ENCODE data around the gene PCP4. TPM values are rescaled to one million over a fixed set of nuclear protein-coding genes. Genes with fewer than 3 reads are reported as not detected.

PCP4 gene
- polyA plus RNA-seq, 1 donor, result 12.9 TPM

DNA sequence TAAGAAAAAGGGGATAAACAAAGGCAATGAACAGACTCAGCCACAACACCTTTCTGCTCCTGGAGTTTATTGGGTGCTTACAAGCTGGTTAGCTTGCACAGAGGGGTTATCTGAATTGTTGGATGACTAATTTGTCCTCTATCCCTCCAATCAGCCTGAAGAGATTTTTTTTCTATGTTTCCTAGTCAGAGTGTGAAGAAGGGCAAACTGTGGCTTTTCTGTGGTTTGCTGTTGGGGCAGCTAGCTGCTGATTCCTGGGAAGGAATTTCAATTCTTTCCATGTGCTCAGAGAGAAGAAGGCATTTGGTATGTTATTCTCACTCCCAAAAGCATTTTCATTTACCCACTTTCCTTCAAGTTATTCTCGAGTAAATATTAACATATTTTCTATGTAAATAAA, 48.6 kb downstream of the PCP4 start:
- no peak for DNase-seq

- no peak for DNase-seq
Observed at GRCh38 chr21:39918558-39918957, 51.3 kb downstream of the PCP4 start.

- DNase-seq, result no peak
Observed at GRCh38 chr21:39923476-39923875, 56.2 kb downstream of the PCP4 start.

- DNase-seq, result no peak
Observed at GRCh38 chr21:39924577-39925308, 57.5 kb downstream of the PCP4 start.

DNA sequence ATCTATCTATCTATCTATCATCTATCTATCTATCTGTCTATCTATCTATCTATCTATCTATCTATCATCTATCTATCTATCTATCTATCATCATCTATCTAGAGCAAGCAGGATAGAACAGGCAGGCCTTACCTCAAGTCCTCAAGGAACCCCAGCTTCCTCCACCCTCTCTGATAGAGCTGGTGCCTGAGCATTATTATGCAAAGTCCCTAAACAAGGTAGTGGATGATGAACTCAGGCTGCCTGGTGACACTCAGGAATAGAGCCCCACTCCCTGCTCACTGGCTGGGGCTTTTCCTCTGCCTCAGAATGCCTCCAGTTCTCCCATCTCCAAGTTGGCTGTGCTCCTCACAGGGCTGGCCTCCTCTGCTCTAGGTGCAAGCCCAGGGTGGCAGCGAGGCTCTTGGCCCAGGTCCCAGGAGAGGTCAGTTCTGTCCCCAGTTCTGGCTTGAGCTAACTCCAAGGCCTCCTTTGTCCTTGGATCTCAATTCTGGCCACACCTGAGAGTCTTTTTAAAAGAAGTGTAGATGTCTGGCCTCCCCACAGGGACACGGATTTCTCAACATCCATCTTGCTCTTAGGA, 60.2 kb downstream of the PCP4 start:
- no peak for DNase-seq

GRCh38 chr21:39932335-39932734, 65.1 kb downstream of the PCP4 start:
- no peak for DNase-seq

- DNase-seq, result no peak
Observed at GRCh38 chr21:39934895-39935294, 67.7 kb downstream of the PCP4 start.

DNA sequence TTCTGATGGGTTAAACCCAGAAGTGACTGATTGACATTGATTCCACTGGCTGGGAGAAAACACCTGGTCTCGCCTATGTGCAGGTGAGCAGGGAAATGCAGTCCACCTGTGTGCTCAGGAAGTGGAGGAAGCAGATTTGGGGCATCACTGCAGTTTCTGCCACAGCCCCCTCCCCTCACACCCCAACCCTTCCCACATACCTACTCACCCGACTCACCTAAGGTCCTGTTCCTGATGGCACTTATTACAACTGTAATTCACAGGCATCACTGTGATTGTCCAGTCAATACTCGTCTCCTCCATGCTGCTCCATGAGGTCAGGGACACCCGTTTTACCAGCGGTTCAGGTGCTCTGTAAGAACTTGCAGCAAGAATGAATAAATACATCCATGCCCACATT, 68.5 kb downstream of the PCP4 start:
- DNase-seq, result no peak

GRCh38 chr21:39938086-39938625, 70.9 kb downstream of the PCP4 start:
- DNase-seq, result no peak

GRCh38 chr21:39946199-39946598, 79.0 kb downstream of the PCP4 start:
- DNase-seq, result no peak

DNA sequence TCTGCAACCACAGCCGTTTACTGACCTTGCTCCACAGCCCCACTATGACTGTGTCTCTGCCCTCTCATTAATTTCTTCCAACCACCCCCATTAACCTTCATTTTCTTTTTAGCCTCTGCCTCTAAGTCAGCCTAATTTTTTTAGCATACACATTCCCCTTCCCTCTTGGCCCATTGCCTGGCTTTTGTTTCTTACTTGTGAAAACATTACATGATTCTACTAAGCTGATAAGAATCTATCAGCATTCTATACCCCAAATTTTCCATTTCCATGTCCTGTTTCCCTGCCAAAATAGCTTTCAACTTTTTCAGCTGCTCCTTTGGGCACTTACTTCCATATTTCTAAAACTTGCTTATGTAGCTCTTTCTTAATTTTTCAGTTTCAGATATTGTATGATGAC, 79.8 kb downstream of the PCP4 start:
- DNase-seq, result no peak

- no peak for DNase-seq
Observed at GRCh38 chr21:39951183-39952101, 84.2 kb downstream of the PCP4 start.

DNA sequence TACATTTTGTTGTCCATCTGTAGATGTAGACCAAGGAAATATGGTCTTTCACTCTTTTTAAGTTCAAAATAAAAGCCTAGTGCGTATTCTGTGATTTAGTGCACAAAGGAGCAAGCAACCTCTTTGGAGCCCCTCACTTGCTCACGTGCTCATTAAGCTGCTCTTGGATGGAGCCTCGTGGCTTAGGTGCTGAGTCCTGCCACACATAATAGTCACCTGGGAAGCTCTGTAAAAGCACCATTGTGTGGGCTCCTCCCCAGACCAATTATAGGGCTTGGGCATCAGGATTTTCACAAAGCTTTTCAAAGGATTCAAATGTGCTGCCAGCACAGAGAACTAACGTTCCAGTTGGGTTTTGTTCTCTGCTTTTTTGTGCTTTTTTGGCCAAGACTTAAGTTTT, 85.0 kb downstream of the PCP4 start:
- DNase-seq, result no peak

DNA sequence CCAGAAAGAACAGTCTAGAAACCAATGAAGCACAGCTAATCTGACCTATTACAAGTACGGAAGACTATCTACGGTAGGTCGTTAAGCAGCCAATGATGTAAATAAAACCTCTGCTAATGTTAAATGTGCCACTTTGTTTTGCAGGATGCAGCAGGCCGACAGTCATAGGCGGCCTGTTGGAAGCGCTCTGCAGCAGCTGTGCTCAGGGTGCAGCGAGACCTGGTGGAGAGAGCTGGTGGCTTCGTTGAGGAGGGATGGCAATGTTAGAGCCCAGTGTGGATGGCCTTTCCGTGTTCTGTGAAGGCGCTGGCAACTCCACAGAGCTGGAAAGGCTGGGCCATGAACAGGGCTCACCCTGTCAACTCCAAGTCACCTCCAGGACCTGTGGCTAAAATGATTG, 87.3 kb downstream of the PCP4 start:
- DNase-seq, result no peak

- DNase-seq, result no peak
Observed at GRCh38 chr21:39955326-39955725, 88.1 kb downstream of the PCP4 start.

DNA sequence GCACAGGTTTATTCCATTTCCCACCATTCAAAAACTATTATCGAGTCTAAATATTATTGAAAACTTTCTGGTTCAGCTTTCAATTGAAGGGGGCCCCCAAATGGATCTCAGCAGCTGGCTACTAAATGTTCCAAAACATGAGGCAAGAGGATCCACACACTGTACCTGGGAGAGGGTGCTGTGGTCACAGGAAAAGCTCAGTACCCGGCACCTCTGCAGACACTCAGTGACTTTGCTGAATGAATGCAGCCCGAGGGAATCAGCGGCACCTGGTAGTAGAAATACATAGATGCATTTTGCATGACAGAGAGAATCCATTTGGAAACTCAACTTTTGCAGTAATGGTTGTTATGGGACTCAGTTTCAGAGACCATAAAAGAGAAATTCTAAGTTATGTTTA, 89.3 kb downstream of the PCP4 start:
- DNase-seq, result no peak

- DNase-seq, result no peak
Observed at GRCh38 chr21:39958731-39959130, 91.5 kb downstream of the PCP4 start.

DNA sequence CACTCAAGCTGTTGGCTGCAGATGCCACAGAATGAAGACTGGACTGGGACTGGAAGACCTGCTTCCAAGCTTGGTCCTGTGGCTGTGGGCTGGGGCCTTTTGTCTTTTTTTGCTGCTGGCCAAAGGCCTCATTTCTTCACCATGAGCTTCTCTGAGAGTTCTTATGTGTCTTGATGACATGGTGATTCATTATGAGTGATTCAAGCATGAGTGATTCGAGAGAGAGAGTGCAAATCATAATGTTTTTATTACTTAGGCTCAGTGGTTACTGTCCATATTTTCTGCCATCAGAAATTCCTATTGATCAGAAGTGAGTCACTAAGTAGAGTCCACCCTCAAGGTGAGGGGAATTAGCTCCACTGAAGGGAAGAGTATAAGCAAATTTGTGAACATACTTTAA, 94.0 kb downstream of the PCP4 start:
- no peak for DNase-seq

DNA sequence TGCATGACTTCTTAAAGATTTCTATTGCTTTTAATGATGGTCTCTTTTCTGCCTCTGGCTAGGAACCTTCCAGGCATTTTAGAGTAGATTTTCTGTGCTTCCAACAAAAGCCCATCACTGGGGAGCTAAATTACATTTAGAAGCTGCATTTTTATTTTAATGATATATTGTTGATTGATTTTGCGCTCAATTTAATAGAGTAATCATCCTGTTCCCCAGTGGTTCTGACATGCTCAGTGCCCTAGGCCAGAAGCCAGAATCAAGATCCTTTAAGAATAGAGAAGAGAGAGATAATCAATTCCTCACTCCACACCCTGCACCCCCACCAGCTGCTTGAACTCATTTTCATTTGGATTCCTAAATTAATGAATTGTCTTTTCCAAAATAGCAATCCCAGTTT, 97.8 kb downstream of the PCP4 start:
- DNase-seq, result no peak

DNA sequence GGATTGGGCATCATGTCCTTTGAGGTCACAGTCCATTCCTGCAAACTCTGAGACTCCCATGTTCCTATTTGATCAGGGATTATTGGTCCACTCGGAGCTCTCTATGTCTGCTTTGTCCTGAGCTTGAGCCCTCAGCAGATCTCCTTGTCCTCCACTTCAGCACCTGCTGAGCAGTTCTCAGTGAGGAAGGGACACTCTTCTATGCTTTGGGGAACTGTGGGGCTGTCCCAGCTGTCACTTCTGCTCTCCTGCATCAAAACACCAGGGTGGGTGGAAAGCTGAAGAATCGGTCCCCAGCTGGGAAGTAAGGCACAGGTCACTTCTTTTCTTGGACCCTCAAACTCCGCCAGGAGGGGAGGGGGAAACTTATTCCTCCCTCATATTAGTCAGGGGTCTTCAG, 99.5 kb downstream of the PCP4 start:
- no peak for DNase-seq

GRCh38 chr21:39968010-39968409, 100.8 kb downstream of the PCP4 start:
- DNase-seq, result no peak

GRCh38 chr21:39969691-39970364, 102.6 kb downstream of the PCP4 start:
- DNase-seq, result no peak
